Measurements from ENCODE around the gene GALNT18.
"Not testable (repeated sequence)": the region's sequence is repeated elsewhere in the genome, so short reads cannot be mapped to it uniquely, and the experiment has no call there.

Gene GALNT18

GRCh38 chr11:11351851-11352250, 270.0 kb downstream of the GALNT18 start:
- ATAC-seq, H3K27me3 Mint-ChIP-seq, H3K4me1 Mint-ChIP-seq, H3K27ac Mint-ChIP-seq, H3K4me3 Mint-ChIP-seq, H3K9me3 Mint-ChIP-seq, H3K36me3 Mint-ChIP-seq: not testable (repeated sequence)

GRCh38 chr11:11351042-11351586, 270.7 kb downstream of the GALNT18 start:
- no peak overlapping the region for H3K27ac Mint-ChIP-seq
- ATAC-seq: no peak
- no peak overlapping the region for H3K4me3 Mint-ChIP-seq
- no peaks in the 10 kb centered on the region for H3K9me3 Mint-ChIP-seq
- H3K36me3 Mint-ChIP-seq: no peaks in the 10 kb centered on the region
- H3K4me1 Mint-ChIP-seq: no peaks in the 10 kb centered on the region
- no peaks in the 10 kb centered on the region for H3K27me3 Mint-ChIP-seq

GRCh38 chr11:11349870-11350337, 271.9 kb downstream of the GALNT18 start:
- no peaks in the 10 kb centered on the region for H3K9me3 Mint-ChIP-seq
- no peaks in the 10 kb centered on the region for H3K4me1 Mint-ChIP-seq
- no peak overlapping the region for H3K27ac Mint-ChIP-seq
- no peak overlapping the region for H3K4me3 Mint-ChIP-seq
- no peaks in the 10 kb centered on the region for H3K36me3 Mint-ChIP-seq
- peaks cover 8% of the 10 kb centered on the region for H3K27me3 Mint-ChIP-seq
- ATAC-seq: no peak

- Mint-ChIP-seq H3K9me3 (no peaks in the 10 kb centered on the region), H3K36me3 (no peaks in the 10 kb centered on the region), H3K4me1 (peaks cover 2% of the 10 kb centered on the region), H3K27me3 (peaks cover 8% of the 10 kb centered on the region), H3K27ac (no peak overlapping the region), H3K4me3 (no peak overlapping the region)
- ATAC-seq: no peak
Observed at GRCh38 chr11:11349106-11349825, 272.5 kb downstream of the GALNT18 start.

GRCh38 chr11:11348303-11348702, 273.5 kb downstream of the GALNT18 start:
- Mint-ChIP-seq H3K27ac (no peak overlapping the region), H3K4me1 (peaks cover 6% of the 10 kb centered on the region), H3K36me3 (no peaks in the 10 kb centered on the region), H3K27me3 (peaks cover 8% of the 10 kb centered on the region), H3K9me3 (no peaks in the 10 kb centered on the region), H3K4me3 (no peak overlapping the region)
- ATAC-seq: no peak

GRCh38 chr11:11347592-11347991, 274.2 kb downstream of the GALNT18 start:
- no peak for ATAC-seq
- no peak overlapping the region for H3K4me3 Mint-ChIP-seq
- no peaks in the 10 kb centered on the region for H3K36me3 Mint-ChIP-seq
- H3K27ac Mint-ChIP-seq: no peak overlapping the region
- peaks cover 6% of the 10 kb centered on the region for H3K4me1 Mint-ChIP-seq
- no peaks in the 10 kb centered on the region for H3K9me3 Mint-ChIP-seq
- H3K27me3 Mint-ChIP-seq: peaks cover 8% of the 10 kb centered on the region

GRCh38 chr11:11346303-11346702, 275.5 kb downstream of the GALNT18 start:
- Mint-ChIP-seq H3K9me3 (no peaks in the 10 kb centered on the region), H3K4me1 (peaks cover 6% of the 10 kb centered on the region), H3K4me3 (no peak overlapping the region), H3K27me3 (peaks cover 8% of the 10 kb centered on the region), H3K27ac (no peak overlapping the region), H3K36me3 (no peaks in the 10 kb centered on the region)
- no peak for ATAC-seq

GRCh38 chr11:11345099-11345498, 276.7 kb downstream of the GALNT18 start:
- Mint-ChIP-seq H3K27ac (no peak overlapping the region), H3K36me3 (no peaks in the 10 kb centered on the region), H3K4me3 (no peak overlapping the region), H3K27me3 (peaks cover 8% of the 10 kb centered on the region), H3K9me3 (no peaks in the 10 kb centered on the region), H3K4me1 (peaks cover 6% of the 10 kb centered on the region)
- ATAC-seq: no peak

GRCh38 chr11:11344045-11344444, 277.8 kb downstream of the GALNT18 start:
- Mint-ChIP-seq H3K9me3 (no peaks in the 10 kb centered on the region), H3K36me3 (no peaks in the 10 kb centered on the region), H3K27me3 (peaks cover 8% of the 10 kb centered on the region), H3K27ac (no peak overlapping the region), H3K4me3 (no peak overlapping the region), H3K4me1 (peaks cover 6% of the 10 kb centered on the region)
- peak; percentile 73 for ATAC-seq

GRCh38 chr11:11338304-11338703, 283.5 kb downstream of the GALNT18 start:
- Mint-ChIP-seq H3K27me3 (peaks cover 20% of the 10 kb centered on the region), H3K27ac (no peak overlapping the region), H3K4me1 (no peaks in the 10 kb centered on the region), H3K36me3 (no peaks in the 10 kb centered on the region), H3K4me3 (no peak overlapping the region), H3K9me3 (no peaks in the 10 kb centered on the region)
- no peak for ATAC-seq

GRCh38 chr11:11336664-11337063, 285.1 kb downstream of the GALNT18 start:
- no peak overlapping the region for H3K4me3 Mint-ChIP-seq
- ATAC-seq: no peak
- H3K27ac Mint-ChIP-seq: no peak overlapping the region
- H3K36me3 Mint-ChIP-seq: no peaks in the 10 kb centered on the region
- H3K27me3 Mint-ChIP-seq: peaks cover 20% of the 10 kb centered on the region
- H3K4me1 Mint-ChIP-seq: no peaks in the 10 kb centered on the region
- H3K9me3 Mint-ChIP-seq: no peaks in the 10 kb centered on the region

- Mint-ChIP-seq H3K9me3 (no peaks in the 10 kb centered on the region), H3K4me3 (no peak overlapping the region), H3K4me1 (no peaks in the 10 kb centered on the region), H3K36me3 (no peaks in the 10 kb centered on the region), H3K27ac (no peak overlapping the region), H3K27me3 (peaks cover 20% of the 10 kb centered on the region)
- ATAC-seq: no peak
Observed at GRCh38 chr11:11335043-11335442, 286.8 kb downstream of the GALNT18 start.

GRCh38 chr11:11334607-11335006, 287.2 kb downstream of the GALNT18 start:
- H3K27ac Mint-ChIP-seq: no peak overlapping the region
- no peak overlapping the region for H3K4me3 Mint-ChIP-seq
- peaks cover 20% of the 10 kb centered on the region for H3K27me3 Mint-ChIP-seq
- H3K4me1 Mint-ChIP-seq: no peaks in the 10 kb centered on the region
- H3K36me3 Mint-ChIP-seq: no peaks in the 10 kb centered on the region
- ATAC-seq: no peak
- H3K9me3 Mint-ChIP-seq: no peaks in the 10 kb centered on the region

GRCh38 chr11:11332141-11332710, 289.6 kb downstream of the GALNT18 start:
- Mint-ChIP-seq H3K4me1 (no peaks in the 10 kb centered on the region), H3K27me3 (peaks cover 3% of the 10 kb centered on the region), H3K4me3 (no peak overlapping the region)

GRCh38 chr11:11329062-11329806, 292.6 kb downstream of the GALNT18 start:
- Mint-ChIP-seq H3K4me1 (no peaks in the 10 kb centered on the region), H3K27me3 (no peaks in the 10 kb centered on the region), H3K9me3 (peaks cover 3% of the 10 kb centered on the region), H3K27ac (no peak overlapping the region), H3K36me3 (no peaks in the 10 kb centered on the region), H3K4me3 (no peak overlapping the region)
- no peak for ATAC-seq

More at GRCh38 chr11:11332141-11332710, 289.6 kb downstream of the GALNT18 start:
- Mint-ChIP-seq H3K27ac (no peak overlapping the region), H3K9me3 (no peaks in the 10 kb centered on the region), H3K36me3 (no peaks in the 10 kb centered on the region)
- no peak for ATAC-seq
